Breast epithelium (tissue), 3 donors: ENCODE results near the gene MT1B.

ENCODE experiments used
- POLR2A ChIP-seq: fragments of 450-650 bp; IDR thresholded peaks from one replicate; pipeline ENCODE4 v1.6.1; 2016; ENCODE audit warnings: antibody characterized with exemption, mild to moderate bottlenecking, moderate library complexity
- POLR2AphosphoS5 ChIP-seq, 3 donors: sonication (generic); formaldehyde crosslinking; IDR thresholded peaks; one replicate each; pipeline ENCODE4 v1.6.1; 2017; ENCODE audit warnings: antibody characterized with exemption in 3 of 3
- TF ChIP-seq, protein P1 (sequence below), 3 donors: fragments of 450-650 bp; IDR thresholded peaks; one replicate each; pipeline ENCODE4 v1.5.1; 2016 to 2017; ENCODE audit warnings: antibody characterized with exemption in 3 of 3, mild to moderate bottlenecking in 3 of 3, moderate library complexity in 3 of 3

DNA sequence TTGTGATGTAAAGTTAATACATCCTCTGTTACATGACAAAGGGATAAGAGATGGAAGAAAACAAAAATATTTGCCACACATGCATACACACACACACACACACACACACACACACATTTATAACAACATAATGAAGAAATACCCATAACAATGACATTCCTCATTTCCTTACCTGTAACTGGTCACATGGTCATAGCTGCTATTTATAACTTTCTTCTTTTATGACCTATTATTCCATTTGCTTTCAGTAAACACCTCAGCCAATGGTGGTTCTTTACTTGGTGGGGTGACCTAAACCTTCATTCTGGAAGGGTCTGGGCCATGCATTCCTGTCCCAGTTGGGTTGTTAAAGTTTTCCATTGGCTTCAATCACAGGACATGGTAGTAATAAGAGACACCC is 38.0 kb upstream of the MT1B start:
- TF ChIP-seq, protein P1, sequence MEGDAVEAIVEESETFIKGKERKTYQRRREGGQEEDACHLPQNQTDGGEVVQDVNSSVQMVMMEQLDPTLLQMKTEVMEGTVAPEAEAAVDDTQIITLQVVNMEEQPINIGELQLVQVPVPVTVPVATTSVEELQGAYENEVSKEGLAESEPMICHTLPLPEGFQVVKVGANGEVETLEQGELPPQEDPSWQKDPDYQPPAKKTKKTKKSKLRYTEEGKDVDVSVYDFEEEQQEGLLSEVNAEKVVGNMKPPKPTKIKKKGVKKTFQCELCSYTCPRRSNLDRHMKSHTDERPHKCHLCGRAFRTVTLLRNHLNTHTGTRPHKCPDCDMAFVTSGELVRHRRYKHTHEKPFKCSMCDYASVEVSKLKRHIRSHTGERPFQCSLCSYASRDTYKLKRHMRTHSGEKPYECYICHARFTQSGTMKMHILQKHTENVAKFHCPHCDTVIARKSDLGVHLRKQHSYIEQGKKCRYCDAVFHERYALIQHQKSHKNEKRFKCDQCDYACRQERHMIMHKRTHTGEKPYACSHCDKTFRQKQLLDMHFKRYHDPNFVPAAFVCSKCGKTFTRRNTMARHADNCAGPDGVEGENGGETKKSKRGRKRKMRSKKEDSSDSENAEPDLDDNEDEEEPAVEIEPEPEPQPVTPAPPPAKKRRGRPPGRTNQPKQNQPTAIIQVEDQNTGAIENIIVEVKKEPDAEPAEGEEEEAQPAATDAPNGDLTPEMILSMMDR (IDR thresholded peaks at IDR 0.05): no peak
- TF ChIP-seq POLR2A: no peak
- no peak for TF ChIP-seq POLR2AphosphoS5 (IDR thresholded peaks at IDR 0.05)
